DND-41 (cell line): ENCODE results near the gene CEACAM3.

Source experiments
- CTCF ChIP-seq: IDR thresholded peaks from 2 replicates; pipeline ENCODE4 v1.5.1; 2012; ENCODE audit warnings: borderline replicate concordance, low read length, moderate library complexity, mild to moderate bottlenecking; ENCODE audit not compliant: poor library complexity, severe bottlenecking; ENCODE audit errors: extremely low read depth
- EZH2 ChIP-seq: IDR thresholded peaks from 3 replicates; pipeline ENCODE4 v1.6.1; 2012; ENCODE audit warnings: borderline replicate concordance, low read depth, mild to moderate bottlenecking, moderate library complexity, low read length, inconsistent platforms; ENCODE audit not compliant: severe bottlenecking

- TF ChIP-seq CTCF (no peak), EZH2 (no peak)
Measured at GRCh38 chr19:41804336-41804735, 7.9 kb downstream of the CEACAM3 start.
